Stimulated activated CD4-positive, alpha-beta T cell treated with anti-CD3 and anti-CD28 coated beads, Interleukin-1b, Interleukin-23, amount 100 ng/mL, for 1 hour (primary cell): ENCODE data around the gene TMPRSS6.

Experiments
- DNase-seq, 2 donors: peaks; one replicate each; pipeline ENCODE4 v3.0.0-alpha.2; 2020; ENCODE audit warnings: low read depth in 2 of 2

TMPRSS6 gene

GRCh38 chr22:37117092-37117491 lies 7.6 kb upstream of the TMPRSS6 start:
- DNase-seq: no peak

GRCh38 chr22:37115032-37115431 lies 5.5 kb upstream of the TMPRSS6 start:
- no peak for DNase-seq

- DNase-seq: no peak
Observed at GRCh38 chr22:37113757-37114156, 4.2 kb upstream of the TMPRSS6 start.

GRCh38 chr22:37112084-37112728 lies 2.7 kb upstream of the TMPRSS6 start:
- no peak for DNase-seq

- DNase-seq: no peak
Observed at GRCh38 chr22:37111156-37111717, 1.7 kb upstream of the TMPRSS6 start.

- DNase-seq: no peak
Observed at GRCh38 chr22:37107816-37108621, 1.5 kb downstream of the TMPRSS6 start.

GRCh38 chr22:37105990-37106389 lies 3.5 kb downstream of the TMPRSS6 start:
- no peak for DNase-seq

- no peak for DNase-seq
Observed at GRCh38 chr22:37105154-37105553, 4.4 kb downstream of the TMPRSS6 start.

GRCh38 chr22:37103656-37104452 lies 5.7 kb downstream of the TMPRSS6 start:
- no peak for DNase-seq

- no peak for DNase-seq
Observed at GRCh38 chr22:37103151-37103550, 6.4 kb downstream of the TMPRSS6 start.

GRCh38 chr22:37101311-37102066 lies 8.0 kb downstream of the TMPRSS6 start:
- no peak for DNase-seq

GRCh38 chr22:37100589-37101127 lies 8.9 kb downstream of the TMPRSS6 start:
- DNase-seq: no peak

GRCh38 chr22:37098976-37099591 lies 10.4 kb downstream of the TMPRSS6 start:
- DNase-seq: no peak

GRCh38 chr22:37097346-37097745 lies 12.2 kb downstream of the TMPRSS6 start:
- DNase-seq: no peak

- DNase-seq: peak in 1 of 2 donors; percentile 29
Observed at GRCh38 chr22:37095113-37095512, 14.4 kb downstream of the TMPRSS6 start.

GRCh38 chr22:37094239-37094638 lies 15.3 kb downstream of the TMPRSS6 start:
- no peak for DNase-seq

GRCh38 chr22:37092997-37093396 lies 16.5 kb downstream of the TMPRSS6 start:
- no peak for DNase-seq

GRCh38 chr22:37091994-37092393 lies 17.5 kb downstream of the TMPRSS6 start:
- DNase-seq: no peak

GRCh38 chr22:37090920-37091695 lies 18.4 kb downstream of the TMPRSS6 start:
- DNase-seq: no peak

- DNase-seq: no peak
Observed at GRCh38 chr22:37089434-37089833, 20.1 kb downstream of the TMPRSS6 start.
